Vagina (tissue), 2 donors: ENCODE measurements around the gene PLA2G2D. TPM values are rescaled to one million over a fixed set of nuclear protein-coding genes. Genes with fewer than 3 reads are reported as not detected.

Source experiments
- DNase-seq, 2 donors: peaks; one replicate each; pipeline ENCODE4 v3.0.0-alpha.2; 2017; ENCODE audit errors: extremely low spot score in 2 of 2
- H3K27ac ChIP-seq: fragments of 200-600 bp; sonication (generic); one replicate; pipeline ENCODE4 v1.5.1; 2019
- H3K27me3 ChIP-seq: fragments of 200-600 bp; sonication (generic); one replicate; pipeline ENCODE4 v1.5.1; 2019
- H3K36me3 ChIP-seq, 2 donors: fragments of 200-600 bp; sonication (generic); one replicate each; pipeline ENCODE4 v1.5.1; 2017 to 2019
- H3K4me1 ChIP-seq: fragments of 200-600 bp; sonication (generic); one replicate; pipeline ENCODE4 v1.5.1; 2019
- H3K4me3 ChIP-seq, 2 donors: fragments of 200-600 bp; sonication (generic); 1 replicate in 1 of 2; 2 replicates in 1 of 2; pipeline ENCODE4 v1.5.1; 2016 to 2019
- H3K9me3 ChIP-seq: fragments of 200-600 bp; sonication (generic); one replicate; pipeline ENCODE4 v1.5.1; 2019
- CTCF ChIP-seq, 3 experiments: fragments of 450-650 bp in 2 of 3; fragments of 200-600 bp in 1 of 3; sonication (generic) in 1 of 3; IDR thresholded peaks; one replicate each; pipeline ENCODE4 v1.5.1; 2017 to 2019; ENCODE audit warnings: antibody characterized with exemption in 3 of 3, mild to moderate bottlenecking in 2 of 3, moderate library complexity in 2 of 3
- POLR2A ChIP-seq, 2 donors: fragments of 450-650 bp; IDR thresholded peaks; one replicate each; pipeline ENCODE4 v1.6.1; 2017; ENCODE audit warnings: antibody characterized with exemption in 2 of 2, mild to moderate bottlenecking in 2 of 2, moderate library complexity in 2 of 2
- POLR2AphosphoS5 ChIP-seq, 2 donors: sonication (generic); formaldehyde crosslinking; IDR thresholded peaks; one replicate each; pipeline ENCODE4 v1.9.0; 2017; ENCODE audit warnings: antibody characterized with exemption in 2 of 2, mild to moderate bottlenecking in 2 of 2, low read depth in 1 of 2; ENCODE audit not compliant: insufficient read depth in 1 of 2
- intact Hi-C: fragments of 100-400 bp; cut with DNase I; formaldehyde crosslinking; loops from one replicate; pipeline ENCODE4 v1.15.1; 2023
- total RNA-seq: library from RNA; depleted of rRNA; stranded (reverse); fragments of >200 nt; gene quantifications from one replicate; pipeline ENCODE4 v1.2.3, GENCODE V29; 2016

The PLA2G2D gene
- total RNA-seq, 1 donor from 2014 or later, result not detected

DNA sequence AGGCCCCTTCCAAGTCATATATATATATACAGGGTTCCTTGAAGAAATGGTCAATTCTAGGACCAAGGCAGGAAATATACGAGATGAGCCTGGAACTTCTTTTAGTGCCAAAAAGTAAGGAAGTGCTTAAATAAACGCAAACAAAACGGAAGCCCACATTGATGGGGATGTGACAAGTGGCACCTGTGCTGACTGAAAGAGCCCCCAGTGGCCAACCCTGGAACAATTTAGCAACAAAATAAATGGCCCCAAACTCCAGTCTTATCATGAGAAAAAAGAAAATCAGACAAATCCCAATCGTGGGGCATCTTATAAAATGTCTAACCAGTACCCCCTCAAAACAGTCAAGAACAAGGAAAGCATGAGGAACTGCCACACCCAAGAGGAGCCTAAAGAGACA, 31.7 kb downstream of the PLA2G2D start:
- no peak for TF ChIP-seq POLR2A (IDR thresholded peaks at IDR 0.05)
- TF ChIP-seq CTCF (IDR thresholded peaks at IDR 0.05), result no peak
- no peak for TF ChIP-seq POLR2AphosphoS5 (IDR thresholded peaks at IDR 0.05; ENCODE audit: insufficient read depth in 1 of 2, low read depth in 1 of 2)
- Histone ChIP-seq H3K4me1 (no peaks in the 10 kb centered on the region), H3K4me3 (no peak overlapping the region), H3K27me3 (no peaks in the 10 kb centered on the region), H3K9me3 (no peaks in the 10 kb centered on the region), H3K27ac (no peak overlapping the region), H3K36me3 (no peaks in the 10 kb centered on the region)
- intact Hi-C loops, result no loop called here
- no peak for DNase-seq

DNA sequence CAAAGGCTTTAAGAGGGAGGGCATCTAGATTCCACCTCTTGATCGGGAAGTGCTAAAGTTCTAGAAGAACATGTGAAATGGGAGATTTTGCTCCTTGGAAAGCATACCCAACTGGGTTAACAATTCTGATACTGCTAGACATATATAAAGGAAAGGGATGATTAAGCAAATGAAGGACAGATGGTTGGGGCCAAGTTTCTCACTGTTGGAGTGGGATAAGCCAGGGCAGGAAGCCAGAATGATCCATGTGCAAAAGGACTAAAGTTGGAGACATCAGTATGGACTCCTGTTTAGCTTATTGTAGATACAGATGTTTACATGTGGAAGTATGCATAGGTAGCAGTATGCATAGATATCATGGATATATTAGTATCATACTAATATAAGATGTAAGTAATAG, 32.5 kb downstream of the PLA2G2D start:
- Histone ChIP-seq H3K27me3 (no peaks in the 10 kb centered on the region), H3K4me3 (no peak overlapping the region), H3K9me3 (no peaks in the 10 kb centered on the region), H3K4me1 (no peaks in the 10 kb centered on the region), H3K27ac (no peak overlapping the region), H3K36me3 (no peaks in the 10 kb centered on the region)
- no peak for TF ChIP-seq POLR2A (IDR thresholded peaks at IDR 0.05)
- intact Hi-C loops, result no loop called here
- no peak for DNase-seq

DNA sequence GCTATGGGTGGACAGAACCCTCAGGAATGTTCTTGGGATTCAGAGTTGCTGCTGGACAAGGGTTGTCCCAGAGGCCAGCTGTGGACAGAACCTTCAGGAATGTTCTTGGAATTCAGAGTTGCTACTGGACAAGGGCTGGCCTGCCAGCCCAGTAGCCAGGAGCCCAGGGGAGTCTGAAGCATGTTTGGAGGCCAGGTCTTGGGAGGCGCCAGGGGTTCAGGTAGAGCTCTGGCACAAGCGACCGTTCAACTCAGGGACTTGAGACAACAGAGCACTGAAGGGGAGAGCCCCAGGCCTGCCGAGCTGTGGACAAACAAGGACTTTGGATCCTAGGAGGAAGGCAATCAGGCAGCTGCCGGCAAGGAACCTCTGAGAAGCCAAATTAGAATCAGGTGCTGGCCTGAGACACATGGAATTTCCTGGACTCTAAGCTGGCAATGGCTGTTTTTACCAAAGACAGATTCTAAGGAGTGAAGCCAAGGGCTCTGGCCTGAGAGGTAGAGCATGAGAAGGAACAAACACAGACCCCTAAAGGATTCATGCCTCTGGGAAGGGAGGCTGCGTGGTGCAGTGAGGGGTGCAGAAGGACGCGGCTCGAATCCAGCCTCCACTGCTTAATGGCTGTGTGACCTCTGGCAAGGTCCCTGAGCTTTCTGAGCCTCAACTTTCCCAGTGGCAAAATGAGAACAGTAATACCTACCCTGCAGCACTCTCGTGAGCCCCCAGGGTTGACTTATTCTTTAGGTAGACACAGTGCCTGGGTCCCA, 36.0 kb downstream of the PLA2G2D start:
- Histone ChIP-seq H3K4me1 (no peaks in the 10 kb centered on the region), H3K27ac (no peak overlapping the region), H3K27me3 (no peaks in the 10 kb centered on the region), H3K36me3 (no peaks in the 10 kb centered on the region), H3K4me3 (no peak overlapping the region), H3K9me3 (no peaks in the 10 kb centered on the region)
- DNase-seq, result no peak
- intact Hi-C loops, result loop anchor here (5.0 kb wide), 1 partner anchor 1924 kb away; no protein-coding TSS in a partner anchor
- TF ChIP-seq POLR2A (IDR thresholded peaks at IDR 0.05), result no peak
- TF ChIP-seq POLR2AphosphoS5 (IDR thresholded peaks at IDR 0.05; ENCODE audit: insufficient read depth in 1 of 2, low read depth in 1 of 2), result no peak
- TF ChIP-seq CTCF (IDR thresholded peaks at IDR 0.05), result no peak

DNA sequence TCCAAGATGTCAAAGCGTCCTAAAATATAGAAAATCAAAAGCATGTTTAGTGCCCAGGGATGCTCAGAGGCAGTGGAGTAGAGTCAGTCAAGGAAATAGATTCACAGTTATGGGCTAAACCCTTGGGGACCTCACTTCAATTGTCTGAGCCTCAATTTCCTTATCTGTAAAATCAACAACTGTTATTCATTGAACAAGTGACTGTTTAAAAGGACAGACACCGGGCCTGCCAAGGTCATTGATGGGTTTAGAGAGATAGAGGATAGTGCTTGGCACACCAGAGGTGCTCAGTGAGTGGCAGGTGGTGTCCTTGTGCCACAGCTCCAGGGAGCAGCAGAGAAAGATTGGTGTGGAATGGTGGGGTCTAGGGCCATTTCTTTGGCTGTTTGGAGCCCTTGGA, 36.6 kb downstream of the PLA2G2D start:
- no peak for DNase-seq
- Histone ChIP-seq H3K9me3 (no peaks in the 10 kb centered on the region), H3K4me3 (no peak overlapping the region), H3K27ac (no peak overlapping the region), H3K4me1 (no peaks in the 10 kb centered on the region), H3K36me3 (no peaks in the 10 kb centered on the region), H3K27me3 (no peaks in the 10 kb centered on the region)
- intact Hi-C loops, result loop anchor here (5.0 kb wide), 1 partner anchor 1925 kb away; no protein-coding TSS in a partner anchor
- TF ChIP-seq CTCF (IDR thresholded peaks at IDR 0.05) (no peak), POLR2A (IDR thresholded peaks at IDR 0.05) (no peak), POLR2AphosphoS5 (IDR thresholded peaks at IDR 0.05; ENCODE audit: insufficient read depth in 1 of 2, low read depth in 1 of 2) (no peak)

GRCh38 chr1:20081353-20081810, 38.0 kb downstream of the PLA2G2D start:
- DNase-seq, result no peak

More at GRCh38 chr1:20081353-20081810, 38.0 kb downstream of the PLA2G2D start:
- TF ChIP-seq CTCF (IDR thresholded peaks at IDR 0.05), result no peak
- no peak for TF ChIP-seq POLR2AphosphoS5 (IDR thresholded peaks at IDR 0.05; ENCODE audit: insufficient read depth in 1 of 2, low read depth in 1 of 2)
- TF ChIP-seq POLR2A (IDR thresholded peaks at IDR 0.05), result no peak
- no peaks in the 10 kb centered on the region for H3K36me3 ChIP-seq
- no peaks in the 10 kb centered on the region for H3K9me3 ChIP-seq
- H3K27me3 ChIP-seq, result no peaks in the 10 kb centered on the region
- H3K4me1 ChIP-seq, result no peaks in the 10 kb centered on the region
- intact Hi-C loops, result loop anchor here (5.0 kb wide), 1 partner anchor 1926 kb away; no protein-coding TSS in a partner anchor
- no peak overlapping the region for H3K27ac ChIP-seq
- no peak overlapping the region for H3K4me3 ChIP-seq
